ENCODE measurements around the gene ATP6AP2. TPM values are rescaled to one million over a fixed set of nuclear protein-coding genes. Genes with fewer than 3 reads are reported as not detected.

ATP6AP2 gene
- total and polyA plus RNA-seq, 2 of the 13 experiments (the other 11 are each of a cell fraction or from before 2014, with no cell fraction given), result 55.6 to 108 TPM

GRCh38 chrX:40544343-40545266 lies 36.2 kb upstream of the ATP6AP2 start:
- no peak overlapping the region for H3K9ac ChIP-seq (ENCODE audit: insufficient read depth, low read depth, low read length)
- peak overlapping the region; percentile 51; the same call in 1 of the 2 replicates for H3K4me2 ChIP-seq (ENCODE audit: low read depth, low read length)
- H3K27me3 ChIP-seq (ENCODE audit: control insufficient read depth in 1 of 2, insufficient read depth in 2 of 2, low read length in 2 of 2), result no peaks in the 10 kb centered on the region
- H3K4me3 ChIP-seq (replicated peaks in 1 of 3; ENCODE audit: insufficient read depth in 1 of 3, low read depth in 2 of 3, low read length in 3 of 3), result no peak overlapping the region
- POLR2A ChIA-PET, result no interaction called here
- CTCF ChIA-PET (ENCODE audit: low intra/inter-chr PET ratio, low total read pairs), result interaction anchor here (2.2 kb wide), 1 partner anchor 29 kb away, joined by 6 read pairs; no protein-coding TSS in a partner anchor
- BruUV-seq (replicated peaks), result no TSS peak
- WGBS (ENCODE audit: low lambda C conversion rate), result 32% methylated on average over 6 of the region's 13 CpGs
- no peak overlapping the region for H2AFZ ChIP-seq (ENCODE audit: low read length)
- no peaks in the 10 kb centered on the region for H3K9me3 ChIP-seq (ENCODE audit: low read length)
- no peaks in the 10 kb centered on the region for H3K36me3 ChIP-seq (replicated peaks in 1 of 2; ENCODE audit: control insufficient read depth in 1 of 2, insufficient read depth in 2 of 2, low read length in 2 of 2)
- intact Hi-C loops (cut with micrococcal nuclease; ENCODE audit: unreplicated experiment), result loop anchor here (5.0 to 10.0 kb wide), 2 partner anchors 100 to 708 kb away; partner anchors contain the start of gene CXorf38
- no peak overlapping the region for H3K27ac ChIP-seq (ENCODE audit: extremely low read length, insufficient read depth, low read length)
- DNase-seq (ENCODE audit: low spot score) (peak; percentile 16), ATAC-seq (peak; percentile 66; the same call in 2 of the 3 replicates), FAIRE-seq (peak; percentile 63)
- H3K4me1 ChIP-seq (ENCODE audit: insufficient read depth, low read length), result peaks cover 18% of the 10 kb centered on the region; the same call in 1 of the 2 replicates
- TF ChIP-seq ZNF282 (IDR thresholded peaks at IDR 0.05; ENCODE audit: partially characterized antibody) (no peak), ZNF776 (CRISPR knock-in tag; IDR thresholded peaks at IDR 0.05) (no peak), HMGXB4 (CRISPR knock-in tag; IDR thresholded peaks at IDR 0.05; ENCODE audit: borderline replicate concordance in 1 of 2, low read depth in 1 of 2) (no peak), ZNF841 (CRISPR knock-in tag; IDR thresholded peaks at IDR 0.05; ENCODE audit: borderline replicate concordance) (no peak), PHF8 (CRISPR knock-in tag; IDR thresholded peaks at IDR 0.05) (no peak), FOSL2 (CRISPR knock-in tag; IDR thresholded peaks at IDR 0.05) (peak; percentile 21; the same call in 1 of the 2 replicates), SP1 (IDR thresholded peaks at IDR 0.05) (no peak), SP1 (CRISPR knock-in tag; IDR thresholded peaks at IDR 0.05) (no peak), FOXA3 (CRISPR knock-in tag; IDR thresholded peaks at IDR 0.05) (0 out of 2 replicates have a peak, but pooled peaks have one; percentile 45), NR2F6 (IDR thresholded peaks at IDR 0.05) (no peak), NR2F6 (CRISPR knock-in tag; IDR thresholded peaks at IDR 0.05) (no peak)
- no peaks in the 10 kb centered on the region for H3K79me2 ChIP-seq (ENCODE audit: insufficient read depth, low read length)
- H4K20me1 ChIP-seq (ENCODE audit: insufficient read depth, low read length), result no peaks in the 10 kb centered on the region
- in situ Hi-C loops (cut with HindIII; ENCODE audit: extremely low pct_ligation_motif_present, low pct_unique_long_range_greater_than_20kb), result no loop called here
